Stimulated activated naive CD8-positive, alpha-beta T cell treated with anti-CD3 and anti-CD28 coated beads, Interleukin-15, amount 100 ng/mL, for 72 hours (primary cell): ENCODE measurements around the gene USP34.
A peak's percentile ranks its signal among the peaks of the same experiment; 100 is the strongest.

Experiments
- ATAC-seq: fragments of 150-1000 bp; cut with Tn5 transposase; 2 replicates; pipeline ENCODE4 v1.10.0; 2021; ENCODE audit warnings: mild to moderate bottlenecking, moderate library complexity
- DNase-seq, 2 donors: peaks; one replicate each; pipeline ENCODE4 v3.0.0; 2021 to 2022
- H3K27ac Mint-ChIP-seq, 2 donors: one replicate each; pipeline ENCODE4 v1.8.0; 2022; ENCODE audit warnings: mild to moderate bottlenecking in 2 of 2, mixed read lengths in 2 of 2, moderate library complexity in 2 of 2
- H3K27me3 Mint-ChIP-seq: one replicate; pipeline ENCODE4 v1.8.0; 2022; ENCODE audit warnings: mixed read lengths
- H3K4me1 Mint-ChIP-seq: one replicate; pipeline ENCODE4 v1.8.0; 2022; ENCODE audit warnings: mild to moderate bottlenecking, mixed read lengths
- H3K4me3 Mint-ChIP-seq, 2 donors: one replicate each; pipeline ENCODE4 v1.8.0; 2022; ENCODE audit warnings: mild to moderate bottlenecking in 2 of 2, mixed read lengths in 2 of 2, moderate library complexity in 1 of 2
- H3K9me3 Mint-ChIP-seq, 2 donors: one replicate each; pipeline ENCODE4 v1.8.0; 2022; ENCODE audit warnings: mixed read lengths in 2 of 2

The USP34 gene

DNA sequence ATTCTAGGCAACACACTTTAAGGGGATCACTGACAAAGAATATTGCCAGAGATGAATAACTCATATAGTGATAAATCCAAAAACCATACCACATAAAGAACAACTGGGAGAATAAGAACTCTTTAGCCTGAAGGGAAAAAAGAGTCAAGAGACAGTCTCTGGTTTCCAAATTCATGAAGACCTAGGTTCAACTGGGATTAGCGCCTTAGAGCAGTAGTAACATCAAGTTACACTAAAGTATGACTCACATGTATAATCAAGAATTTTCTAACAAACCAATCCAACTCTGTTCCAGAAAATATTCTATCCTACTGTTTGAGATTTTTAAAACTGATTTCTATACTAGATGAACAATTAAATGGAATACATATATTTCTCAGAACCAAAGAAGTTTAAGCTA lies 93.8 kb downstream of the USP34 start:
- Mint-ChIP-seq H3K9me3 (no peaks in the 10 kb centered on the region), H3K27ac (no peak overlapping the region), H3K4me3 (no peak overlapping the region), H3K27me3 (no peaks in the 10 kb centered on the region), H3K4me1 (peaks cover 4% of the 10 kb centered on the region)
- no peak for ATAC-seq
- DNase-seq, result no peak

- Mint-ChIP-seq H3K27me3 (no peaks in the 10 kb centered on the region), H3K4me3 (no peak overlapping the region), H3K27ac (no peak overlapping the region), H3K9me3 (no peaks in the 10 kb centered on the region), H3K4me1 (peaks cover 4% of the 10 kb centered on the region)
- no peak for ATAC-seq
- no peak for DNase-seq
Measured at GRCh38 chr2:61376211-61376610, 94.7 kb downstream of the USP34 start.

DNA sequence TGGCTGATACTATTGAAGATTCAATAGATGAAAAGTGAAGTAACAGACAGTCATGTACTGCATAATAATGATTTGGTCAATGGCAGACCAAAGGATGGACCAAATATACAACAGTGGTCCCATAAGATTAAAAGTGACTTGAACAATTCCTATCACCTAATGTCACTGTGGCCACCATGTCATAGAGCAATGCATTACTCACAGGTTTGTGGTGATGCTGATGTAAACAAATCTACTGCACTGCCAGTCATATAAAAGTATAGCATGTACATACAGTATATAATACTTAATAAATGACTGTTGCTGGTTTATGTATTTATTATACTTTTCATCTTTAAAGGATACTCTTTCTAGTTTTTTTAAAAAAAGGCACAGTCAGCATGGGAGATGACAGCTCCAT lies 99.9 kb downstream of the USP34 start:
- H3K4me3 Mint-ChIP-seq, result no peak overlapping the region
- no peaks in the 10 kb centered on the region for H3K27me3 Mint-ChIP-seq
- H3K4me1 Mint-ChIP-seq, result peaks cover 28% of the 10 kb centered on the region
- no peak for DNase-seq
- H3K27ac Mint-ChIP-seq, result no peak overlapping the region
- ATAC-seq, result peak; percentile 80
- no peaks in the 10 kb centered on the region for H3K9me3 Mint-ChIP-seq

DNA sequence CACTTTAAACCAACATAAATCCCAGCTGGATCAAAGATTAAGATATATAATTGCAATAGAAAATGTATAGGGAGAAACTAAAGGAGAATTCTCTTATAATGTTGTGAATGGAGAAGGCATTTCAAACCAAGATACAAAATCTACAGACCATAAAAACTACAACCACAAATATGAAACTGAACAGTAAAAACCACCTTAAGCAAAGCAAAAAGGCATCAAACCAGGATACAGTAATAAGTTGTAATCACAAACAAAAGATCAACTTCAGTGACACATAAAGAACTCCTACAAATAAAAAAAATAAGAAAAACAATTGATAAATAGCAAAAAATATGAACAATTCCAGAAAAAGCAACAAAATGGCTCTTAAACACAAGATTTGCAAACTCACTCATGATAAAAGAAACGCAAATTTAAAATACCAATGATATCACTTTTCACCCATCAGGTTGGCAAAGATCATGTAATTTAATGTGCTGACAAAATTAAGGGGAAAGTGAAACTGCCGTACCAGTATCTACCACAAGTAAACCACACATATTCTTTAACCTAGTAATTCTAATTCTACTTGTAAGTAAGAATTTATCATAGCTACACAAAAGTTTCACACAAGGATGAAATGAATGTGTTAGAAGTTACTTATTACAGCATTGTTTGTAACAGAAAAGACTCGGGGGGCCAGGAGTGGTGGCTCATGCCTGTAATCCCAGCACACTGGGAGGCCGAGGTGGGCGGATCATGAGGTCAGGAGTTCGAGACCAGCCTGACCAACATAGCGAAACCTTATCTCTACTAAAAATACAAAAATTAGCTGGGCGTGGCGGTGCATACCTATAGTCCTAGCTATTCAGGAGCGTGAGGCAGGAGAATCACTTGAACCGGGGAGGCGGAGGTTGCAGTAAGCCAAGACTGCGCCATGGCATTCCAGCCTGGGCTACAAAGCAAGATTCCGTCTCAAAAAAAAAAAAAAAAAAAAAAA lies 101.9 kb downstream of the USP34 start:
- Mint-ChIP-seq H3K4me3 (no peak overlapping the region), H3K4me1 (peaks cover 40% of the 10 kb centered on the region), H3K27me3 (no peaks in the 10 kb centered on the region), H3K9me3 (no peaks in the 10 kb centered on the region), H3K27ac (peak overlapping the region; percentile 31 to 79)
- ATAC-seq, result peak; percentile 80
- no peak for DNase-seq

DNA sequence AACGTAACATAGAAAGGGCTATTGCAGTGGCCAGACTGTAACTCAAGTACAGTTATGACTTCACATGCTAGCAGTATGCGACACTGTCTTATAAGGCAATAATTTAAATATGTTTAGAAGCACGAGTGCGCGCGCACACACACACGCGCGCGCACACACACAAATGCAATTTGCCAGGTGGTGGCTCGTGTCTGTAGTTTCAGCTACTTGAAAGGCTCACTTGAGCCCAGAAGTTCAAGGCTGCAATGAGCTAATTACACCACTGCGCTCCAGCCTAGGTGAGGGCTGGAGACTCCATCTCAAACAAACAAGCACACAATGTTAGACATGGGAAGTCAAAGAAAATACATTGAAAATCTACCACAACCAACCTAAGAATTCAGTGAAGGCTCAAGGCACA lies 103.7 kb downstream of the USP34 start:
- H3K27ac Mint-ChIP-seq, result no peak overlapping the region
- H3K27me3 Mint-ChIP-seq, result no peaks in the 10 kb centered on the region
- peaks cover 40% of the 10 kb centered on the region for H3K4me1 Mint-ChIP-seq
- H3K4me3 Mint-ChIP-seq, result no peak overlapping the region
- H3K9me3 Mint-ChIP-seq, result no peaks in the 10 kb centered on the region
- DNase-seq (no peak), ATAC-seq (no peak)

DNA sequence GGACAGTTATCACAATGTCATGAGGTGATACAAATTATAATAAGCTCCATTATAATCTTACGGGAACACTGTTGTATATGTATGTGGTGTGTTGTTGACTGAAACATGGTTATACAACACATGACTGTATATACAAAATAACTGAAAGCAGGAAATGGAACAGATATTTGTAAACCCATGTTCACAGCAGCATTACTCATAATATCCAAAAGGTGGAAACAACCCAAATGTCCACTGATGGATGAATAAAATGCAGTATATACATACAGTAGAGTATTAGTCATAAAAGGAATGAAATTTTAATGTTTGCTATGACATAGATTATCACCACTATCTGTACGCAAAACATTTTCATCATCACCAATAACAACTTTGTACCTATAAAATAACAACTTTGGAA lies 107.3 kb downstream of the USP34 start:
- ATAC-seq, result no peak
- Mint-ChIP-seq H3K4me3 (no peak overlapping the region), H3K27ac (no peak overlapping the region)

DNA sequence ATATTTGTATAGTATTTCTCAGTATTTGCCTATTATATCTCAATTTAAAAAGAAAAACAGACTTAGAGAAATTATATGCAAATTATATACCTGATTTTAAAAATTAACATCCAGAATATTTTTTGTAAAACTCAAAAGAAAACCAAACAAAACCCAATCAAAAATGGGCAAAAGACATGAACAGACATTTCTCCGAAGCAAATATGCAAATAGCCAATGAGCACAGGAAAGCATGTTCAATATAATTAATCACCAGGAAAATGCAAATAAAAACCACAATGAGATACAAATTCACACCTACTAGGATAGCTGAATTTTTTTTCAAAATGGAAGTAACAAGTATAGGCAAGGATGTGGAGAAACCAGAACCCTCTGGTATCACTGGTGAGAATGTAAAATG lies 108.0 kb downstream of the USP34 start:
- no peaks in the 10 kb centered on the region for H3K27me3 Mint-ChIP-seq
- ATAC-seq, result no peak
- H3K27ac Mint-ChIP-seq, result no peak overlapping the region
- H3K4me3 Mint-ChIP-seq, result no peak overlapping the region
- H3K9me3 Mint-ChIP-seq, result no peaks in the 10 kb centered on the region
- DNase-seq, result no peak
- H3K4me1 Mint-ChIP-seq, result peaks cover 37% of the 10 kb centered on the region

More for the DNA sequence above, 107.3 kb downstream of the USP34 start:
- Mint-ChIP-seq H3K9me3 (no peaks in the 10 kb centered on the region), H3K4me1 (peaks cover 39% of the 10 kb centered on the region), H3K27me3 (no peaks in the 10 kb centered on the region)
- DNase-seq, result no peak

DNA sequence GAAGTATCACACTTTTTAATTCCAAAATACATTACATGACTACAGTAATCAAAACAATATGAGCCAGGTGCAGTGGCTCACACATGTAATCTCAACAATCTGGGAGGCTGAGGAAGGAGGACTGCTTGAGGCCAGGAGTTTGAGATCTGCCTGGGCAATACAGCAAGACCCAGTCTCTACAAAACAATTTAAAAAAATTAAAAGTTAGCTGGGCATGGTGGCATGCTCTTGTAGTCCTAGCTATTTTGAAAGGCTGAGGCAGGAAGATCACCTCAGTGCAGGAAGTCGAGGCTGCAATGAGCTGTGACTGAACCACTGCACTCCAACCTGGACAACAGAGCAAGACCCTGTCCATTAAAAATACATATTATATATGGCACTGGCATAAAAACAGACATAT lies 109.8 kb downstream of the USP34 start:
- Mint-ChIP-seq H3K27ac (no peak overlapping the region), H3K27me3 (no peaks in the 10 kb centered on the region), H3K4me3 (no peak overlapping the region), H3K4me1 (peaks cover 46% of the 10 kb centered on the region), H3K9me3 (no peaks in the 10 kb centered on the region)
- DNase-seq (no peak), ATAC-seq (no peak)

DNA sequence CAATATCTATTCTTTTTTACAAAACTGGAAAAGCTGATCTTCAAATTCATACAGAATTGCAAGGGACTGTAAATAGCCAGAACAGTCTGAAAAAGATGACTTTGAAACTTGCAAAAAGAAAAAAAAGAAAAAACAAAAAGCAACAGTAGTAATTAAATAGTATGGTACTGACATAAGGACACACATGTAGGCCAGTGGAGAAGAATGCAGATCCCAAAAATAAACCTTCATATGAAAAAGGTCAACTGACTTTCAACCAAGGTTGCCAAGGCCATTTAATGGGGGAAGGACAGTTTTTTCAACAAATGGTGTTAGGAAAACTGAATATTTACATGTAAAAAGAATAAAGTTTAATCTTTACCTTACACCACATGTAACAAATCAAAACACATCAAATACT lies 111.8 kb downstream of the USP34 start:
- Mint-ChIP-seq H3K4me3 (no peak overlapping the region), H3K4me1 (peaks cover 40% of the 10 kb centered on the region), H3K9me3 (peaks cover 2 to 8% of the 10 kb centered on the region in 2 donors), H3K27me3 (no peaks in the 10 kb centered on the region), H3K27ac (no peak overlapping the region)
- no peak for ATAC-seq
- no peak for DNase-seq

GRCh38 chr2:61357681-61358080 lies 113.2 kb downstream of the USP34 start:
- H3K27me3 Mint-ChIP-seq, result no peaks in the 10 kb centered on the region
- H3K27ac Mint-ChIP-seq, result peak overlapping the region in 1 of 2 donors; percentile 10
- DNase-seq, result no peak
- no peak for ATAC-seq
- peaks cover 8 to 16% of the 10 kb centered on the region in 2 donors for H3K9me3 Mint-ChIP-seq
- no peak overlapping the region for H3K4me3 Mint-ChIP-seq
- peaks cover 37% of the 10 kb centered on the region for H3K4me1 Mint-ChIP-seq

DNA sequence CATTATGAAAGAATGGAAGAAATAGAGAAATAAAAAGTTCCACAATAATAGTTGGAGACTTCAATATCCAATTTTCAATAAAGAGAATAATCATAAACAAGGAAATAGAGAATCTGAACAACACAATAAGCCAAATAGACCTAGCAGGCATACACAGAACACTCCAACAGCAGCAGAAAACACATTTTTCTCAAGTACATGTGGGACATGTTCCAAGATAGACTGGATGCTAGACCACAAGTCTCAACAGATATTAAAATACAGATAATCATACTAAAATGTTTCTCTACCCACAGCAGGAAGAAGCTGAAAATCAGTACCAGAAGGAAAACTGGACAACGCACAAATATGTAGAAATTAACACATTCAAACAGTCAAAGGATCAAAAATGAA lies 113.9 kb downstream of the USP34 start:
- H3K27me3 Mint-ChIP-seq, result no peaks in the 10 kb centered on the region
- peaks cover 8 to 16% of the 10 kb centered on the region in 2 donors for H3K9me3 Mint-ChIP-seq
- ATAC-seq, result no peak
- no peak overlapping the region for H3K4me3 Mint-ChIP-seq
- peaks cover 41% of the 10 kb centered on the region for H3K4me1 Mint-ChIP-seq
- DNase-seq, result no peak
- peak overlapping the region in 1 of 2 donors; percentile 55 for H3K27ac Mint-ChIP-seq

DNA sequence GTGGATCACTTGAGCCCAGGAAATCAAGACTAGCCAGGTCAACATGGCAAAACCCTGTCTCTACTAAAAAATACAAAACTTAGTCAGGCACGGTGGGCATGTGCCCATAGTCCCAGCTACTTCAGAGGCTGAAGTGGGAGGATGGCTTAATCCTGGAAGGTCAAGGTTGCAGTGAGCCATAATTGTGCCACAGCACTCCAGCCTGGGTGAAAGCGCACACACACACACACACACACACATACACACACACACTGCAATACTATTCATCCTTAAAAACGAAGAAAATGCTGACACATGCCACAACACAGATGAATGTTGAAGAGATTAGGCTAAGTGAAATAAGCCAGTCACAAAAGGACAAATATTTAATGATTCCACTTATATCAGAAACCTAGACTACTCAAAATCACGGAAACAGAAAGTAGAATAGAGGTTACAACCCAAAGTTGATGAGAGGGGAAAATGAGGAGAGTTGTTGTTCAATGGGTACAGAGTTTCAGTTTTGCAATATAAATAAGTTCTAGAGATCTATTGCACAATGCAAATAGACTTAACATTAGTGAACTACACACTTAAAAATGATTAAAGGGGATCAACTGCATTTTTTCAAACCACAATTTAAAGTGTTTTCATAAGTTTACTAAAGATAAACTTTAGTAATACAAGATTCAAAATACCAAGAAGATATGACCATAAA lies 114.5 kb downstream of the USP34 start:
- ATAC-seq, result peak; percentile 72
- Mint-ChIP-seq H3K27ac (peak overlapping the region; percentile 5 to 55), H3K4me3 (peak overlapping the region; percentile 23 to 36), H3K27me3 (no peaks in the 10 kb centered on the region), H3K9me3 (peaks cover 8 to 16% of the 10 kb centered on the region in 2 donors), H3K4me1 (peaks cover 39% of the 10 kb centered on the region)
- DNase-seq, result no peak

- no peaks in the 10 kb centered on the region for H3K27me3 Mint-ChIP-seq
- no peak overlapping the region for H3K27ac Mint-ChIP-seq
- no peak overlapping the region for H3K4me3 Mint-ChIP-seq
- peaks cover 8 to 16% of the 10 kb centered on the region in 2 donors for H3K9me3 Mint-ChIP-seq
- peaks cover 36% of the 10 kb centered on the region for H3K4me1 Mint-ChIP-seq
- ATAC-seq (no peak), DNase-seq (no peak)
Measured at GRCh38 chr2:61354543-61355197, 116.2 kb downstream of the USP34 start.

DNA sequence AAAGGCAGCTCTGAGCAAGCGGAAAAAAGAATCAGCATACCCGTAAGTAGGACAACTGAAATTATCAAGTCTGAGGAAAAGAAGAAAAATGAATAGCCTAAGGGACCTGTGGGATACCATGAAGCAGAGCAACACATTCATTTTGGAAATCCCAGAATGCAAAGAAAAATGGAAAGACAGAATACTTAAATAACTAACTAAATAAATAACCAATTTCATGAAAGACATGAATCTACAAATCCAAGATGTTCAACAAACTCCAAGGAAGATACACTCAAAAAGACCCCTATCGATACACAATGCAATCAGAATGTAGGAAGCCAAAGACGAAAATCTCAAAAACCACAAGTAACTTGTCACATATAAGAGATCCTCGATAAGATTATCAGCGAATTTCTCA lies 117.0 kb downstream of the USP34 start:
- DNase-seq, result no peak
- ATAC-seq, result no peak
- Mint-ChIP-seq H3K4me1 (peaks cover 33% of the 10 kb centered on the region), H3K27ac (no peak overlapping the region), H3K4me3 (no peak overlapping the region), H3K27me3 (no peaks in the 10 kb centered on the region), H3K9me3 (peaks cover 8 to 16% of the 10 kb centered on the region in 2 donors)

DNA sequence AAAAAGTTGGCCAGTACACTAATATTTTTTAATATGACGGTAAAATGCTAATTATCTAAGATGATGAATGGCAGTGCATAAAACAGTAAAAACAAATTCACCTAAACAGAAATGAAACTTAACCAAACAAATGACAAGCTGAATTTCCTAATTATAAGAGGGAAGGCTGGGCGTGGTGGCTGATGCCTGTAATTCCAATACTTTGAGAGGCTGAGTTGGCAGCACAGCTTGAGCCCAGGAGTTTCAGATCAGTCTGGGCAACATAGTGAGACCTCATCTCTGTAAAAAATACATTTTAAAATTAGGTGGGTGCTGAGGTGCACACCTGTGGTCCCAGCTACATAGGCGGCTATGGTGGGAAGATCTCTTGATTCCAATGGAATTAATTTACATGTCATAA lies 120.1 kb downstream of the USP34 start:
- Mint-ChIP-seq H3K4me3 (no peak overlapping the region), H3K27ac (no peak overlapping the region), H3K27me3 (no peaks in the 10 kb centered on the region), H3K4me1 (peaks cover 12% of the 10 kb centered on the region), H3K9me3 (peaks cover 8 to 16% of the 10 kb centered on the region in 2 donors)
- no peak for DNase-seq
- no peak for ATAC-seq

DNA sequence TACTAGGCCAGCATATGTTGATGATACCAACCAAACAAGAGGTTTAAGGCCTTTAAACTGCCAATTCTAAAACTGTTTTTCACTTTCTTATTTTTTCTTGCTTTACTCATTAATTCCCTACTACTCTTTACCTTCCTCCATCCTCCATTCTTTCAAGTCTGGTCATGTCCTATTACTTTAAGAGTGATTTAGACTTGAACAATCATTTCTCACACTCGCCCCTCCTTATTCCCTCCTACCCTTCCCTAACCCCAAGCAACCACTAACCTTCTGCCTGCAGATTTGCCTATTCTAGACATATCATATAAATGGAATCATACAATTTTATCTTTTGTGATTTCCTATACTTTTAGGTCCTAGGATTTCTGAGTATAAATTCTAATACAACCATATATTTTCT lies 127.7 kb downstream of the USP34 start:
- Mint-ChIP-seq H3K27ac (no peak overlapping the region), H3K27me3 (no peaks in the 10 kb centered on the region), H3K9me3 (no peaks in the 10 kb centered on the region), H3K4me1 (peaks cover 4% of the 10 kb centered on the region), H3K4me3 (no peak overlapping the region)
- DNase-seq, result no peak
- no peak for ATAC-seq
